Lower leg skin (tissue), 3 donors: ENCODE results near the gene MAP4.

Source experiments
- CTCF ChIP-seq, 3 donors: fragments of 450-650 bp; IDR thresholded peaks; one replicate each; pipeline ENCODE4 v1.5.1; 2016; ENCODE audit warnings: antibody characterized with exemption in 3 of 3, mild to moderate bottlenecking in 3 of 3, moderate library complexity in 2 of 3
- POLR2A ChIP-seq, 2 donors: fragments of 450-650 bp; IDR thresholded peaks; one replicate each; pipeline ENCODE4 v1.6.1; 2016 to 2017; ENCODE audit warnings: antibody characterized with exemption in 2 of 2, mild to moderate bottlenecking in 1 of 2, moderate library complexity in 1 of 2

- TF ChIP-seq CTCF (IDR thresholded peaks at IDR 0.05) (no peak), POLR2A (IDR thresholded peaks at IDR 0.05) (no peak)
Measured at GRCh38 chr3:47950453-47951169, 65.6 kb downstream of the MAP4 start.
